ENCODE data around the gene RERE. TPM values are rescaled to one million over a fixed set of nuclear protein-coding genes. Genes with fewer than 3 reads are reported as not detected.

RERE gene
- total and polyA plus RNA-seq, 2 experiments from 2014 or later, result 148 to 170 TPM

DNA sequence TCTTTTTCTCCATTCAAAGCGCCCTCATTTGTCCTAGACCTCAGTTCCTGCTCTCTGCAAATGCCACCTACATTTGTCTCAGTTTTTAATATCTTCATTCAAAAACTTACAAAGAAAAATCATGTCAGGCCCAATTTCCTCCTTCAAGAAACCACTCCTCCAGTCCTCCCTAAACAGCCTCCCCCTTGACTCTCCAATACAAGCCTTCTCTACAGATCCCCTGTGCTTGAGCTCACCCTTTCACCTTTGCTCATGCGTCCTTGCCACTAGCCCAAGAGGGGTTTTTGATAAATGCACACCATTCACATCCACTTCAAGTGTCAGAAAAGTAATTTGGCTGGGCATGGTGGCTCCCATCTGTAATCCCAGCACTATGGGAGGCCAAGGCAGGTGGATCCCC, 140.6 kb downstream of the RERE start (continued):
- TF ChIP-seq, protein P1, sequence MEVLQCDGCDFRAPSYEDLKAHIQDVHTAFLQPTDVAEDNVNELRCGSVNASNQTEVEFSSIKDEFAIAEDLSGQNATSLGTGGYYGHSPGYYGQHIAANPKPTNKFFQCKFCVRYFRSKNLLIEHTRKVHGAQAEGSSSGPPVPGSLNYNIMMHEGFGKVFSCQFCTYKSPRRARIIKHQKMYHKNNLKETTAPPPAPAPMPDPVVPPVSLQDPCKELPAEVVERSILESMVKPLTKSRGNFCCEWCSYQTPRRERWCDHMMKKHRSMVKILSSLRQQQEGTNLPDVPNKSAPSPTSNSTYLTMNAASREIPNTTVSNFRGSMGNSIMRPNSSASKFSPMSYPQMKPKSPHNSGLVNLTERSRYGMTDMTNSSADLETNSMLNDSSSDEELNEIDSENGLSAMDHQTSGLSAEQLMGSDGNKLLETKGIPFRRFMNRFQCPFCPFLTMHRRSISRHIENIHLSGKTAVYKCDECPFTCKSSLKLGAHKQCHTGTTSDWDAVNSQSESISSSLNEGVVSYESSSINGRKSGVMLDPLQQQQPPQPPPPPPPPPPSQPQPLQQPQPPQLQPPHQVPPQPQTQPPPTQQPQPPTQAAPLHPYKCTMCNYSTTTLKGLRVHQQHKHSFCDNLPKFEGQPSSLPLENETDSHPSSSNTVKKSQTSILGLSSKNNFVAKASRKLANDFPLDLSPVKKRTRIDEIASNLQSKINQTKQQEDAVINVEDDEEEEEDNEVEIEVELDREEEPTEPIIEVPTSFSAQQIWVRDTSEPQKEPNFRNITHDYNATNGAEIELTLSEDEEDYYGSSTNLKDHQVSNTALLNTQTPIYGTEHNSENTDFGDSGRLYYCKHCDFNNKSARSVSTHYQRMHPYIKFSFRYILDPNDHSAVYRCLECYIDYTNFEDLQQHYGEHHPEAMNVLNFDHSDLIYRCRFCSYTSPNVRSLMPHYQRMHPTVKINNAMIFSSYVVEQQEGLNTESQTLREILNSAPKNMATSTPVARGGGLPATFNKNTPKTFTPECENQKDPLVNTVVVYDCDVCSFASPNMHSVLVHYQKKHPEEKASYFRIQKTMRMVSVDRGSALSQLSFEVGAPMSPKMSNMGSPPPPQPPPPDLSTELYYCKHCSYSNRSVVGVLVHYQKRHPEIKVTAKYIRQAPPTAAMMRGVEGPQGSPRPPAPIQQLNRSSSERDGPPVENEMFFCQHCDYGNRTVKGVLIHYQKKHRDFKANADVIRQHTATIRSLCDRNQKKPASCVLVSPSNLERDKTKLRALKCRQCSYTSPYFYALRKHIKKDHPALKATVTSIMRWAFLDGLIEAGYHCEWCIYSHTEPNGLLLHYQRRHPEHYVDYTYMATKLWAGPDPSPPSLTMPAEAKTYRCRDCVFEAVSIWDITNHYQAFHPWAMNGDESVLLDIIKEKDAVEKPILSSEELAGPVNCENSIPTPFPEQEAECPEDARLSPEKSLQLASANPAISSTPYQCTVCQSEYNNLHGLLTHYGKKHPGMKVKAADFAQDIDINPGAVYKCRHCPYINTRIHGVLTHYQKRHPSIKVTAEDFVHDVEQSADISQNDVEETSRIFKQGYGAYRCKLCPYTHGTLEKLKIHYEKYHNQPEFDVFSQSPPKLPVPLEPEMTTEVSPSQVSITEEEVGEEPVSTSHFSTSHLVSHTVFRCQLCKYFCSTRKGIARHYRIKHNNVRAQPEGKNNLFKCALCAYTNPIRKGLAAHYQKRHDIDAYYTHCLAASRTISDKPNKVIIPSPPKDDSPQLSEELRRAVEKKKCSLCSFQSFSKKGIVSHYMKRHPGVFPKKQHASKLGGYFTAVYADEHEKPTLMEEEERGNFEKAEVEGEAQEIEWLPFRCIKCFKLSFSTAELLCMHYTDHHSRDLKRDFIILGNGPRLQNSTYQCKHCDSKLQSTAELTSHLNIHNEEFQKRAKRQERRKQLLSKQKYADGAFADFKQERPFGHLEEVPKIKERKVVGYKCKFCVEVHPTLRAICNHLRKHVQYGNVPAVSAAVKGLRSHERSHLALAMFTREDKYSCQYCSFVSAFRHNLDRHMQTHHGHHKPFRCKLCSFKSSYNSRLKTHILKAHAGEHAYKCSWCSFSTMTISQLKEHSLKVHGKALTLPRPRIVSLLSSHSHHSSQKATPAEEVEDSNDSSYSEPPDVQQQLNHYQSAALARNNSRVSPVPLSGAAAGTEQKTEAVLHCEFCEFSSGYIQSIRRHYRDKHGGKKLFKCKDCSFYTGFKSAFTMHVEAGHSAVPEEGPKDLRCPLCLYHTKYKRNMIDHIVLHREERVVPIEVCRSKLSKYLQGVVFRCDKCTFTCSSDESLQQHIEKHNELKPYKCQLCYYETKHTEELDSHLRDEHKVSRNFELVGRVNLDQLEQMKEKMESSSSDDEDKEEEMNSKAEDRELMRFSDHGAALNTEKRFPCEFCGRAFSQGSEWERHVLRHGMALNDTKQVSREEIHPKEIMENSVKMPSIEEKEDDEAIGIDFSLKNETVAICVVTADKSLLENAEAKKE (CRISPR knock-in tag; IDR thresholded peaks at IDR 0.05), result no peak
- TF ChIP-seq JUNB (IDR thresholded peaks at IDR 0.05; ENCODE audit: unreplicated experiment) (no peak), ZNF114 (CRISPR knock-in tag; IDR thresholded peaks at IDR 0.05) (no peak)

DNA sequence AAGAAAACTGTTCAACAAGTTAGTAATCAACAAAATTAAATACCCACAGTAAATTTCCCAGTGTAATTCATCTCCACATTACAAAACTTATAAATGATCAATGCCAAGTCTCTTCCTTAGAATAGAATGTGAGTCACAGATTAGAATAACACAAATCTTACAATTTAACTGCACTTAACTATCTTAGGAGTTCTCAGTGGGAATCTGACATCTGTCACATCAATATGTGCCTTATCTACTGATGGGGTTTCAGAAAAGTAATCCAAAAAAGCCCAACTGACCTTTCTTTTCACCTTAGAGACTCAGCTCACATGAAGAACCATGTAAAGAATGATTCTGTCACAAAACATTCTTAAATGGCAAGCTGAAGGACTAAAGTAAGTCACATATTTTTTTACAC, 141.4 kb downstream of the RERE start:
- Mint-ChIP-seq H3K9me3 (no peaks in the 10 kb centered on the region), H3K4me3 (no peak overlapping the region), H3K27me3 (ENCODE audit: insufficient read depth, low read depth, poor library complexity) (peaks cover 2% of the 10 kb centered on the region), H3K36me3 (ENCODE audit: low read depth) (no peaks in the 10 kb centered on the region), H3K27ac (no peak overlapping the region), H3K4me1 (peaks cover 36% of the 10 kb centered on the region)
- Histone ChIP-seq H3K79me2 (replicated peaks; ENCODE audit: insufficient read depth) (peaks cover 100% of the 10 kb centered on the region), H3K4me2 (no peak overlapping the region), H3K4me1 (ENCODE audit: insufficient read depth) (peaks cover 44% of the 10 kb centered on the region), H3K27ac (ENCODE audit: low read depth) (no peak overlapping the region), H4K20me1 (replicated peaks; ENCODE audit: insufficient read depth) (peaks cover 87% of the 10 kb centered on the region), H3K4me3 (no peak overlapping the region), H3K9me2 (ENCODE audit: insufficient read depth) (no peaks in the 10 kb centered on the region), H3K36me3 (ENCODE audit: insufficient read depth) (no peaks in the 10 kb centered on the region), H2AFZ (no peak overlapping the region), H3K27me3 (ENCODE audit: insufficient read depth) (no peaks in the 10 kb centered on the region), H3F3A (replicated peaks; ENCODE audit: low read depth) (no peaks in the 10 kb centered on the region)
- no peak for DNase-seq (ENCODE audit: low spot score)
- ATAC-seq, result no peak
- no peak for TF ChIP-seq JUNB (IDR thresholded peaks at IDR 0.05; ENCODE audit: unreplicated experiment)
- TF ChIP-seq CREB1 (CRISPR knock-in tag; IDR thresholded peaks at IDR 0.05; ENCODE audit: low read depth), result no peak
- no peak for TF ChIP-seq EZH2phosphoT487 (IDR thresholded peaks at IDR 0.05; ENCODE audit: unreplicated experiment)
- TF ChIP-seq ZNF114 (CRISPR knock-in tag; IDR thresholded peaks at IDR 0.05), result no peak
- TF ChIP-seq, protein P2, sequence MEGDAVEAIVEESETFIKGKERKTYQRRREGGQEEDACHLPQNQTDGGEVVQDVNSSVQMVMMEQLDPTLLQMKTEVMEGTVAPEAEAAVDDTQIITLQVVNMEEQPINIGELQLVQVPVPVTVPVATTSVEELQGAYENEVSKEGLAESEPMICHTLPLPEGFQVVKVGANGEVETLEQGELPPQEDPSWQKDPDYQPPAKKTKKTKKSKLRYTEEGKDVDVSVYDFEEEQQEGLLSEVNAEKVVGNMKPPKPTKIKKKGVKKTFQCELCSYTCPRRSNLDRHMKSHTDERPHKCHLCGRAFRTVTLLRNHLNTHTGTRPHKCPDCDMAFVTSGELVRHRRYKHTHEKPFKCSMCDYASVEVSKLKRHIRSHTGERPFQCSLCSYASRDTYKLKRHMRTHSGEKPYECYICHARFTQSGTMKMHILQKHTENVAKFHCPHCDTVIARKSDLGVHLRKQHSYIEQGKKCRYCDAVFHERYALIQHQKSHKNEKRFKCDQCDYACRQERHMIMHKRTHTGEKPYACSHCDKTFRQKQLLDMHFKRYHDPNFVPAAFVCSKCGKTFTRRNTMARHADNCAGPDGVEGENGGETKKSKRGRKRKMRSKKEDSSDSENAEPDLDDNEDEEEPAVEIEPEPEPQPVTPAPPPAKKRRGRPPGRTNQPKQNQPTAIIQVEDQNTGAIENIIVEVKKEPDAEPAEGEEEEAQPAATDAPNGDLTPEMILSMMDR (conservative IDR thresholded peaks at IDR 0.05; ENCODE audit: low read depth in 2 of 2), result no peak
- no peak for TF ChIP-seq STAT1 (IDR thresholded peaks at IDR 0.05; ENCODE audit: unreplicated experiment)
- TF ChIP-seq NANOG (IDR thresholded peaks at IDR 0.05; ENCODE audit: borderline replicate concordance), result no peak
- TF ChIP-seq, protein P3, sequence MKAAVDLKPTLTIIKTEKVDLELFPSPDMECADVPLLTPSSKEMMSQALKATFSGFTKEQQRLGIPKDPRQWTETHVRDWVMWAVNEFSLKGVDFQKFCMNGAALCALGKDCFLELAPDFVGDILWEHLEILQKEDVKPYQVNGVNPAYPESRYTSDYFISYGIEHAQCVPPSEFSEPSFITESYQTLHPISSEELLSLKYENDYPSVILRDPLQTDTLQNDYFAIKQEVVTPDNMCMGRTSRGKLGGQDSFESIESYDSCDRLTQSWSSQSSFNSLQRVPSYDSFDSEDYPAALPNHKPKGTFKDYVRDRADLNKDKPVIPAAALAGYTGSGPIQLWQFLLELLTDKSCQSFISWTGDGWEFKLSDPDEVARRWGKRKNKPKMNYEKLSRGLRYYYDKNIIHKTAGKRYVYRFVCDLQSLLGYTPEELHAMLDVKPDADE (IDR thresholded peaks at IDR 0.05), result no peak
